Astrocyte (in vitro differentiated cells and primary cell): ENCODE measurements around the gene EDRF1. TPM values are rescaled to one million over a fixed set of nuclear protein-coding genes. Genes with fewer than 3 reads are reported as not detected.

ENCODE experiments used
- DNase-seq: peaks from one replicate; pipeline ENCODE4 v3.0.0-alpha.2; 2010; ENCODE audit warnings: low read depth
- FAIRE-seq: peaks from 2 replicates; lab custom pipeline; 2011; peaks lifted over from hg19 to GRCh38; lab: Jason Lieb, UNC
- H2AFZ ChIP-seq: 2 replicates; pipeline ENCODE4 v1.6.0; 2012; ENCODE audit warnings: low read depth, low read length, inconsistent platforms
- H3K27ac ChIP-seq: 2 replicates; pipeline ENCODE4 v1.5.1; 2011; ENCODE audit warnings: low read depth, low read length, inconsistent platforms
- H3K27me3 ChIP-seq: 2 replicates; pipeline ENCODE4 v1.6.0; 2011; ENCODE audit warnings: low read length, inconsistent platforms; ENCODE audit not compliant: insufficient read depth
- H3K36me3 ChIP-seq: 2 replicates; pipeline ENCODE4 v1.5.1; 2011; ENCODE audit warnings: low read length, inconsistent platforms; ENCODE audit not compliant: insufficient read depth
- H3K4me1 ChIP-seq: 2 replicates; pipeline ENCODE4 v1.5.1; 2011; ENCODE audit warnings: low read length, inconsistent platforms; ENCODE audit not compliant: insufficient read depth
- H3K4me2 ChIP-seq: 2 replicates; pipeline ENCODE4 v1.6.0; 2012; ENCODE audit warnings: low read length, inconsistent platforms
- H3K4me3 ChIP-seq: 2 replicates; pipeline ENCODE4 v1.5.1; 2011; ENCODE audit warnings: low read depth, mild to moderate bottlenecking, low read length, inconsistent platforms; ENCODE audit not compliant: insufficient read depth
- H3K79me2 ChIP-seq: 2 replicates; pipeline ENCODE4 v1.6.0; 2012; ENCODE audit warnings: mild to moderate bottlenecking, low read length, inconsistent platforms; ENCODE audit not compliant: insufficient read depth
- H3K9ac ChIP-seq: 2 replicates; pipeline ENCODE4 v1.6.0; 2012; ENCODE audit warnings: mild to moderate bottlenecking, low read length, inconsistent platforms
- H3K9me3 ChIP-seq: 2 replicates; pipeline ENCODE4 v1.5.1; 2012; ENCODE audit warnings: low read depth, mild to moderate bottlenecking, low read length, inconsistent platforms; ENCODE audit not compliant: insufficient read depth
- H4K20me1 ChIP-seq: 2 replicates; pipeline ENCODE4 v1.6.0; 2012; ENCODE audit warnings: low read length, inconsistent platforms; ENCODE audit not compliant: insufficient read depth
- H3K27ac Mint-ChIP-seq: one replicate; pipeline ENCODE4 v1.8.0; 2021; ENCODE audit warnings: mild to moderate bottlenecking, mixed read lengths; ENCODE audit not compliant: unreplicated experiment
- H3K27me3 Mint-ChIP-seq: one replicate; pipeline ENCODE4 v1.8.0; 2021; ENCODE audit warnings: low read depth, mixed read lengths; ENCODE audit not compliant: unreplicated experiment
- H3K36me3 Mint-ChIP-seq: one replicate; pipeline ENCODE4 v1.8.0; 2021; ENCODE audit warnings: low read depth, mixed read lengths; ENCODE audit not compliant: unreplicated experiment
- H3K4me1 Mint-ChIP-seq: one replicate; pipeline ENCODE4 v1.8.0; 2021; ENCODE audit warnings: low read depth, mixed read lengths; ENCODE audit not compliant: unreplicated experiment
- H3K4me3 Mint-ChIP-seq: one replicate; pipeline ENCODE4 v1.8.0; 2021; ENCODE audit warnings: mild to moderate bottlenecking, moderate library complexity, mixed read lengths; ENCODE audit not compliant: unreplicated experiment
- H3K9me3 Mint-ChIP-seq: one replicate; pipeline ENCODE4 v1.8.0; 2021; ENCODE audit warnings: mild to moderate bottlenecking, mixed read lengths; ENCODE audit not compliant: unreplicated experiment
- CTCF ChIP-seq: IDR thresholded peaks from 2 replicates; pipeline ENCODE4 v1.5.1; 2011; ENCODE audit warnings: low read depth, mild to moderate bottlenecking, inconsistent platforms, low read length, moderate library complexity; ENCODE audit not compliant: insufficient read depth
- EZH2 ChIP-seq: IDR thresholded peaks from 2 replicates; pipeline ENCODE4 v1.6.1; 2012; ENCODE audit warnings: mild to moderate bottlenecking, low read length, inconsistent platforms; ENCODE audit not compliant: insufficient read depth
- total RNA-seq: library from RNA; stranded (reverse); gene quantifications from 2 replicates; pipeline ENCODE4 v1.2.1, GENCODE V29; 2021

The EDRF1 gene
- total RNA-seq, 1 donor from 2014 or later: 25.7 TPM

DNA sequence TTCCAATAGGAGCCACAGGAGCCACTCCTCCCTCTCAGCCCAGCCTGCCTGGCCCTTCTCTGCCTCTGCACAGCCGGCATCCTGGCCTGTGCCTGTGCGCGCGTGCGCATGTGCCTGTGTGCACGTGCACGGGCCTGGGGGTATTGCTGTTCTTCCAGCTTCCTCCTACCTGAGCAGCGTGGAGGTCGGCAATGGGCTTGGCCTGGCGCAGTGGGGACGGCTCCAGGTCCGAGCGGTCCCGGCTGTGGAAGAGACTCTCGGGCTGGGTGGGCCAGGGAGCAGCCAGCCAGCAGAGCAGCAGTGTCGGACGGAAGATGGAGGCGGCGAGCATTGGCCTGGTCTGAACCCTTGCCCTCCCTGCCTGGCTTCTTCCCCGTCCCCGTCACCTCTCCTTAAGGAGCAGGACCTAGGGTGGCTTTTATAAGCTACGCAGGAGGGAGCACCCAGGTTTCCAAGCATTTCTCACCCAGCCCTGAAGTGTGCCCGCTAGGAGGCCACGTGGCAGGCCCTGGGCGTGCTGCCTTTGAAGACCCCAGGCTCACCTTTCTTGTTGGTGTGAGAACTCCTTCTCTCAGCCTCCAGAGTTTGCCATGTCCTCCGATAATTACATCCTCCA lies 56.1 kb downstream of the EDRF1 start, which contains the start of gene MMP21:
Gene MMP21, minus strand, starts transcription at position 331 of the 616 bp plus-strand sequence. Its CDS starts 0 bp downstream, at position 331.
- H3K79me2 ChIP-seq: no peaks in the 10 kb centered on the region
- peaks cover 35% of the 10 kb centered on the region for H3K27me3 Mint-ChIP-seq
- no peak within 1 kb of the TSS for H3K27ac Mint-ChIP-seq
- no peaks in the 10 kb centered on the region for H3K4me1 ChIP-seq
- H3K9ac ChIP-seq: no peak within 1 kb of the TSS
- H3K36me3 Mint-ChIP-seq: peaks cover 4% of the 10 kb centered on the region
- no peak for DNase-seq
- no peak within 1 kb of the TSS for H3K4me3 ChIP-seq
- no peak within 1 kb of the TSS for H2AFZ ChIP-seq
- no peak for TF ChIP-seq CTCF
- no peak for TF ChIP-seq EZH2
- H3K9me3 ChIP-seq: no peaks in the 10 kb centered on the region
- H3K4me1 Mint-ChIP-seq: no peaks in the 10 kb centered on the region
- no peak within 1 kb of the TSS for H3K4me2 ChIP-seq
- no peaks in the 10 kb centered on the region for H3K36me3 ChIP-seq
- H3K27me3 ChIP-seq: no peaks in the 10 kb centered on the region
- no peak for FAIRE-seq
- H3K4me3 Mint-ChIP-seq: no peak within 1 kb of the TSS
- no peaks in the 10 kb centered on the region for H4K20me1 ChIP-seq
- H3K27ac ChIP-seq: no peak within 1 kb of the TSS
- peaks cover 17% of the 10 kb centered on the region for H3K9me3 Mint-ChIP-seq

DNA sequence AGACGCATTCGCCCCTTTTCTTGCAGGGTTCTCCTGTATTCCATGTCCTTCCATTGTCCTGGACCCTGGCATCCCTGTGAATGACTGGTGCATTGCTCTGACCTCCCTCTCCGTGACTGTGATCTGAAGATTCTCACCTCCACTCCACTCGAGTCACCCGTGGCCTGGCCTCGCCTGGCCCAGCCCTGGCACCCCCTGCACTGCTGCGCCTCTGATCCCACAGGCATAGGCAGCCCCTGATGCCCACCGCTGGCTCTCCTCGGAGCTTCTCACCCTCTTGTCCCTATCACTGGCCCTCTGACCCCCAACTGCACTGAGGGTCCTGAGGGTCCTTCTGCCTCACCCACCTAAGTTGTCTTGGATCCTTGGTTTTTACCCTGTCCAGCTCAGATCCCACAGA lies 58.3 kb downstream of the EDRF1 start:
- no peak for FAIRE-seq
- Mint-ChIP-seq H3K4me3 (no peak overlapping the region), H3K36me3 (peaks cover 6% of the 10 kb centered on the region), H3K27ac (no peak overlapping the region), H3K27me3 (peaks cover 35% of the 10 kb centered on the region), H3K9me3 (peaks cover 17% of the 10 kb centered on the region), H3K4me1 (peaks cover 8% of the 10 kb centered on the region)
- Histone ChIP-seq H4K20me1 (no peaks in the 10 kb centered on the region), H3K4me3 (no peak overlapping the region), H3K27me3 (no peaks in the 10 kb centered on the region), H3K36me3 (no peaks in the 10 kb centered on the region), H3K4me1 (no peaks in the 10 kb centered on the region), H2AFZ (no peak overlapping the region), H3K27ac (no peak overlapping the region), H3K79me2 (no peaks in the 10 kb centered on the region), H3K9me3 (no peaks in the 10 kb centered on the region), H3K9ac (no peak overlapping the region), H3K4me2 (no peak overlapping the region)
- no peak for DNase-seq
- TF ChIP-seq EZH2: no peak
- TF ChIP-seq CTCF: no peak

DNA sequence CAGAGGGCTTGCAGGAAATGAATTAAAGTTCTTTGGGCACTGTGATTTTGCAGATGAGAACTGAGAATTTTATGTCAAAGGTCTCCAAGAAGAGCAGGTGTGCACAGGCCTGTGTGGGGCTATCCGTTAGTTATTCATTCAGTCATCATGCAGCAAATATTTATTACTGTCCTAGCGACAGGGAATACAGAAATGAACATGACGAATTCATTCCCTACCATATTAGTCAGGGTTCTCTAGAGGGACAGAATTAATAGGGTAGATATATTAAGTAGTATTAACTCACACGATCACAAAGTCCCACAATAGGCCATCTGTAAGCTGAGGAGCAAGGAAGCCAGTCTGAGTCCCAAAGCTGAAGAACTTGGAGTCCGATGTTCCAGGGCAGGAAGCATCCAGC lies 59.0 kb downstream of the EDRF1 start:
- TF ChIP-seq EZH2 (no peak), CTCF (no peak)

More for the DNA sequence above, 59.0 kb downstream of the EDRF1 start:
- no peak overlapping the region for H3K9ac ChIP-seq
- FAIRE-seq (no peak), DNase-seq (no peak)
- H3K36me3 ChIP-seq: no peaks in the 10 kb centered on the region
- Mint-ChIP-seq H3K36me3 (peaks cover 6% of the 10 kb centered on the region), H3K4me3 (no peak overlapping the region), H3K9me3 (peaks cover 17% of the 10 kb centered on the region), H3K4me1 (peaks cover 8% of the 10 kb centered on the region), H3K27me3 (peaks cover 35% of the 10 kb centered on the region), H3K27ac (no peak overlapping the region)
- H2AFZ ChIP-seq: no peak overlapping the region
- H3K4me2 ChIP-seq: no peak overlapping the region
- no peaks in the 10 kb centered on the region for H3K79me2 ChIP-seq
- H3K27me3 ChIP-seq: no peaks in the 10 kb centered on the region
- no peak overlapping the region for H3K4me3 ChIP-seq
- no peaks in the 10 kb centered on the region for H3K9me3 ChIP-seq
- no peak overlapping the region for H3K27ac ChIP-seq
- H4K20me1 ChIP-seq: no peaks in the 10 kb centered on the region
- H3K4me1 ChIP-seq: no peaks in the 10 kb centered on the region
